Measurements from ENCODE around the gene WDR44. TPM values are rescaled to one million over a fixed set of nuclear protein-coding genes. Genes with fewer than 3 reads are reported as not detected.

WDR44 gene
- total RNA-seq, 1 experiment from 2014 or later: 12.4 TPM

- H3K36me3 ChIP-seq (ENCODE audit: insufficient read depth, low read length, poor library complexity, severe bottlenecking): no peaks in the 10 kb centered on the region
- no peak overlapping the region for H3K27ac ChIP-seq (ENCODE audit: low read depth, low read length, poor library complexity, severe bottlenecking)
- POLR2A ChIA-PET (ENCODE audit: low non-redundant PET): no interaction called here
- no peak overlapping the region for H3K4me3 ChIP-seq (ENCODE audit: low read depth, low read length, poor library complexity, severe bottlenecking)
- intact Hi-C loops (cut with micrococcal nuclease; ENCODE audit: unreplicated experiment): no loop called here
- no peak for DNase-seq (ENCODE audit: low spot score)
- H3K4me1 ChIP-seq (ENCODE audit: insufficient read depth, low read length, poor library complexity, severe bottlenecking): no peaks in the 10 kb centered on the region
- no TSS peak for BruUV-seq (replicated peaks)
- H3K9me3 ChIP-seq (ENCODE audit: low read depth, low read length, poor library complexity, severe bottlenecking): no peaks in the 10 kb centered on the region
- CTCF ChIA-PET: no interaction called here
- peaks cover 12% of the 10 kb centered on the region for H3K27me3 ChIP-seq (replicated peaks; ENCODE audit: insufficient read depth, low read depth, low read length, poor library complexity)
- no peak for TF ChIP-seq CTCF (conservative IDR thresholded peaks at IDR 0.05; ENCODE audit: low read depth, low read length)
- TF ChIP-seq EZH2 (IDR thresholded peaks at IDR 0.05; ENCODE audit: borderline replicate concordance, low read depth, low read length, poor library complexity, severe bottlenecking): no peak
Observed at GRCh38 chrX:118493016-118493415, 147.1 kb downstream of the WDR44 start.

- Histone ChIP-seq H3K4me1 (ENCODE audit: insufficient read depth, low read length, poor library complexity, severe bottlenecking) (no peaks in the 10 kb centered on the region), H3K27me3 (replicated peaks; ENCODE audit: insufficient read depth, low read depth, low read length, poor library complexity) (peaks cover 12% of the 10 kb centered on the region), H3K9me3 (ENCODE audit: low read depth, low read length, poor library complexity, severe bottlenecking) (no peaks in the 10 kb centered on the region), H3K36me3 (ENCODE audit: insufficient read depth, low read length, poor library complexity, severe bottlenecking) (no peaks in the 10 kb centered on the region), H3K27ac (ENCODE audit: low read depth, low read length, poor library complexity, severe bottlenecking) (no peak overlapping the region), H3K4me3 (ENCODE audit: low read depth, low read length, poor library complexity, severe bottlenecking) (no peak overlapping the region)
- ChIA-PET POLR2A (ENCODE audit: low non-redundant PET) (no interaction called here), CTCF (no interaction called here)
- no TSS peak for BruUV-seq (replicated peaks)
- no peak for DNase-seq (ENCODE audit: low spot score)
- intact Hi-C loops (cut with micrococcal nuclease; ENCODE audit: unreplicated experiment): no loop called here
- no peak for TF ChIP-seq EZH2 (IDR thresholded peaks at IDR 0.05; ENCODE audit: borderline replicate concordance, low read depth, low read length, poor library complexity, severe bottlenecking)
- no peak for TF ChIP-seq CTCF (conservative IDR thresholded peaks at IDR 0.05; ENCODE audit: low read depth, low read length)
Observed at GRCh38 chrX:118493653-118494297, 147.9 kb downstream of the WDR44 start.

- TF ChIP-seq CTCF (conservative IDR thresholded peaks at IDR 0.05; ENCODE audit: low read depth, low read length) (no peak), EZH2 (IDR thresholded peaks at IDR 0.05; ENCODE audit: borderline replicate concordance, low read depth, low read length, poor library complexity, severe bottlenecking) (no peak)
- BruUV-seq (replicated peaks): no TSS peak
- CTCF ChIA-PET: no interaction called here
- POLR2A ChIA-PET (ENCODE audit: low non-redundant PET): interaction anchor here (0.5 kb wide), 1 partner anchor 66 kb away, joined by 9 read pairs; no protein-coding TSS in a partner anchor
- Histone ChIP-seq H3K4me3 (ENCODE audit: low read depth, low read length, poor library complexity, severe bottlenecking) (peak within 1 kb of the TSS; percentile 49), H3K27ac (ENCODE audit: low read depth, low read length, poor library complexity, severe bottlenecking) (no peak within 1 kb of the TSS), H3K9me3 (ENCODE audit: low read depth, low read length, poor library complexity, severe bottlenecking) (no peaks in the 10 kb centered on the region), H3K4me1 (ENCODE audit: insufficient read depth, low read length, poor library complexity, severe bottlenecking) (no peaks in the 10 kb centered on the region), H3K27me3 (replicated peaks; ENCODE audit: insufficient read depth, low read depth, low read length, poor library complexity) (peaks cover 12% of the 10 kb centered on the region), H3K36me3 (ENCODE audit: insufficient read depth, low read length, poor library complexity, severe bottlenecking) (no peaks in the 10 kb centered on the region)
- peak; percentile 62 for DNase-seq (ENCODE audit: low spot score)
- intact Hi-C loops (cut with micrococcal nuclease; ENCODE audit: unreplicated experiment): no loop called here
Observed at GRCh38 chrX:118495061-118495921, 149.4 kb downstream of the WDR44 start, which contains the start of gene DOCK11. Gene DOCK11, plus strand, starts transcription at chrX:118495815. Its CDS starts 157 bp downstream, at chrX:118495972.
